Measurements from ENCODE around the gene B3GAT3.

DNA sequence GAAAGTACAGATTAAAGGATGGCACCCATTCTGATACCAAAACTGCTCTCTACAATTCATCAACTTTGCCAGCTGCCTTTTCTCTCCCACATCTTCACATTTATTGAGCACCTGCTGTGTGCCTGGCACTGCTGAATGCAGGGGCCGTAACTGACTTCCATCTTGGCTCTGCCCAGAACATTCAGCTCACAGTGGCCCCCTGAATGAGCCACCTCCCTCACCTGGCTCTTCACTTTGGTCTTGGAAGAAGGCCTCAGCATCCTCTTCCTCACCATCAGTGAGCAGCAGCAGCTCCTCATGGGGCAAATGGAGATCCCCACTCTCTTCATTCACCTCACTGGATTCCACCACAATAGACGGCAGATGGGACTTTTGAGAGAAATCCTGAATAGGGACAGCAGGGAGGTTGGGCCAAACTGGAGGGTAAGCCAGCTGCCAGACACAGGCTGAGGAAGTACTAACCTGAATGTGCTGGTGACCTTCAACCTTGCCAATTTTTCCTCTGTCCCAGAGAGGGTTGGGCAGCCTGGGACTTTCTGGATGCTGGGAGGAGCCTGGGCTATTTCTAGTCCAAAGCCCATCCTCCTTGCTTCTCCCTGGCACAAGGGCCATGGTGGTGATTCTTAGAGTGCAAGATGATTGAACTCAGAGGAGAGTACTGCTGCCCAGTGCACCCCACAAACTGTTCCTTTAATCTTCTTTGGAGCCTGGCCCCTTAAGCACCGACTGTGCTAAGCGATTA, 47.8 kb upstream of the B3GAT3 start:
- TF ChIP-seq EZH2 (IDR thresholded peaks at IDR 0.05) (no peak), POLR2AphosphoS5 (IDR thresholded peaks at IDR 0.05; ENCODE audit: borderline replicate concordance, low read depth, low read length) (no peak)

Data from SK-N-MC (cell line).